Keratinocyte (primary cell): ENCODE data around the gene NR1H4.

Experiments
- CTCF ChIP-seq, 3 experiments: IDR thresholded peaks in 1 of 3; conservative IDR thresholded peaks in 1 of 3; optimal IDR thresholded peaks in 1 of 3; 2 replicates in 2 of 3; 3 replicates in 1 of 3; pipeline versions ENCODE3 to v1.5.1; 2011; ENCODE audit warnings: low read length in 3 of 3, mild to moderate bottlenecking in 3 of 3, moderate library complexity in 2 of 3, control low read depth in 1 of 3, inconsistent platforms in 1 of 3; ENCODE audit not compliant: insufficient read depth in 2 of 3; ENCODE audit errors: extremely low read depth in 1 of 3
- EZH2 ChIP-seq: IDR thresholded peaks from one replicate; pipeline ENCODE4 v1.6.1; 2012; ENCODE audit warnings: inconsistent platforms, mild to moderate bottlenecking, low read length, moderate library complexity

GRCh38 chr12:100433701-100434100 is 40.0 kb upstream of the NR1H4 start:
- TF ChIP-seq CTCF (optimal IDR thresholded peaks at IDR 0.05 in 1 of 3, IDR thresholded peaks at IDR 0.05 in 1 of 3, conservative IDR thresholded peaks at IDR 0.05 in 1 of 3; ENCODE audit: extremely low read depth in 1 of 3, insufficient read depth in 2 of 3, low read length in 3 of 3) (no peak), EZH2 (no peak)
